OCI-LY7 (cell line): Measurements from ENCODE around the gene ARHGEF40. TPM values are rescaled to one million over a fixed set of nuclear protein-coding genes. Genes with fewer than 3 reads are reported as not detected.

Experiments used
- BruUV-seq: library from RNA; stranded (reverse); fragments of 400-500 nt; replicated peaks from 2 replicates; lab custom pipeline; 2021; lab: Mats Ljungman, UMichigan
- CTCF ChIA-PET: fragments of 300-600 bp; sonication (Branson Sonifier 250); formaldehyde crosslinking; loops from one replicate; lab custom pipeline; 2022; ENCODE audit warnings: antibody characterized with exemption; ENCODE audit not compliant: unreplicated experiment; lab: Charles Lee
- POLR2A ChIA-PET: fragments of 300-600 bp; sonication (Branson Sonifier 250); formaldehyde crosslinking; loops from one replicate; lab custom pipeline; 2022; ENCODE audit warnings: antibody characterized with exemption; lab: Charles Lee
- DNase-seq: peaks from one replicate; pipeline ENCODE4 v3.0.0-alpha.2; 2015; ENCODE audit warnings: low spot score
- H2AFZ ChIP-seq: fragments of 200-600 bp; sonication (generic), shearing (Covaris generic); 2 replicates; pipeline ENCODE4 v1.6.1; 2014; ENCODE audit warnings: mild to moderate bottlenecking, antibody characterized with exemption, low read length, moderate library complexity
- H3K27ac ChIP-seq: fragments of 200-600 bp; sonication (generic); 2 replicates; pipeline ENCODE4 v1.5.1; 2014; ENCODE audit warnings: mixed run types, low read depth, mild to moderate bottlenecking, moderate library complexity, low read length, inconsistent platforms; ENCODE audit not compliant: poor library complexity, severe bottlenecking
- H3K36me3 ChIP-seq: fragments of 200-600 bp; sonication (generic); 2 replicates; pipeline ENCODE4 v1.6.1; 2014; ENCODE audit warnings: mild to moderate bottlenecking, antibody characterized with exemption, low read length, moderate library complexity, mixed read lengths; ENCODE audit not compliant: insufficient read depth
- H3K4me1 ChIP-seq: fragments of 200-600 bp; sonication (generic); 2 replicates; pipeline ENCODE4 v1.5.1; 2014; ENCODE audit warnings: mild to moderate bottlenecking, low read length; ENCODE audit not compliant: insufficient read depth, poor library complexity, severe bottlenecking
- H3K4me2 ChIP-seq: fragments of 200-600 bp; sonication (generic); 2 replicates; pipeline ENCODE4 v1.6.1; 2014; ENCODE audit warnings: mild to moderate bottlenecking, low read length
- H3K4me3 ChIP-seq: fragments of 200-600 bp; sonication (generic); 2 replicates; pipeline ENCODE4 v1.5.1; 2014; ENCODE audit warnings: mild to moderate bottlenecking, low read depth, low read length; ENCODE audit not compliant: poor library complexity, severe bottlenecking
- H3K79me2 ChIP-seq: fragments of 200-600 bp; sonication (generic); 2 replicates; pipeline ENCODE4 v1.6.1; 2016; ENCODE audit warnings: low read depth, mild to moderate bottlenecking, low read length, moderate library complexity, mixed read lengths; ENCODE audit not compliant: insufficient read depth
- H3K9me2 ChIP-seq: fragments of 200-600 bp; sonication (generic); 2 replicates; pipeline ENCODE4 v1.6.1; 2016; ENCODE audit warnings: mild to moderate bottlenecking, low read length, mixed read lengths; ENCODE audit not compliant: insufficient read depth
- H3K9me3 ChIP-seq: fragments of 200-600 bp; sonication (generic); 2 replicates; pipeline ENCODE4 v1.6.1; 2014; ENCODE audit warnings: mild to moderate bottlenecking, mixed run types, low read length, mixed read lengths
- H4K20me1 ChIP-seq: fragments of 200-600 bp; sonication (generic); 2 replicates; pipeline ENCODE4 v1.6.1; 2014; ENCODE audit warnings: mild to moderate bottlenecking, antibody characterized with exemption, low read length, moderate library complexity, mixed read lengths; ENCODE audit not compliant: insufficient read depth
- EZH2phosphoT487 ChIP-seq: fragments of 200-600 bp; sonication (generic); IDR thresholded peaks from 2 replicates; pipeline ENCODE4 v1.6.1; 2018; ENCODE audit warnings: low read depth, borderline replicate concordance, mild to moderate bottlenecking, mixed run types, antibody characterized with exemption, low read length, moderate library complexity, mixed read lengths
- intact Hi-C: fragments of 100-400 bp; cut with micrococcal nuclease; formaldehyde crosslinking; loops from one replicate; pipeline ENCODE4 v1.10.0; 2022; ENCODE audit not compliant: unreplicated experiment
- microRNA-seq: library from miRNA; unstranded; fragments of <30 nt; microRNA quantifications from one replicate; pipeline ENCODE4 v1.2.0, GENCODE V29; 2022; ENCODE audit warnings: borderline replicate concordance
- small RNA-seq: library from RNA; depleted of rRNA; stranded (forward); fragments of <200 nt; gene quantifications from one replicate; pipeline ENCODE3, GENCODE V24; 2014
- total RNA-seq, 2 experiments: library from RNA; depleted of rRNA in 1 of 2; stranded (reverse); fragments of >200 nt in 1 of 2; shearing (Covaris generic) in 1 of 2; gene quantifications; 2 replicates each; pipeline ENCODE4 v1.2.3, GENCODE V29; 2014 to 2022
- TF ChIP-seq, protein P1 (sequence below): fragments of 200-600 bp; sonication (generic); conservative IDR thresholded peaks from 2 replicates; pipeline ENCODE4 v1.5.1; 2014; ENCODE audit warnings: mild to moderate bottlenecking, antibody characterized with exemption, low read length, moderate library complexity, mixed read lengths

Gene ARHGEF40
- total RNA-seq, 2 experiments from 2014 or later = 1.3 to 2.0 TPM

DNA sequence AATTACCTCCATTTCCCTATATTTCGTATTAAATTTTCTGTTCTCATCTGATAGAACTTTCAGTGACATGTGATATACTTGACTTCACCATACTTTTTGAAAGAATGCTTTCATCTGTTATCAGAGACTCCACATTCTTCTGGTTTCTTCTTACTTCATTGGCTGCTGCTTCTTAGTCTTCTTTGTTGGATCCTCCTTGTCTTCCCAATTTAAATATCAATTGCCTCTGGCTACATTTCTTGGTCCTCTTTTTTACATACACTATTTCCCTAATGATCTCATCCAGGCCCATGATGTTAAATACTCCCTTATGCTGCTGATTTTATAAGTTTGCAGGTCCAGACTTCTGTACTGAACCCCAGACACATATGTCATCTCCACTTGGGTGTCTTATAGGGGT is 63.8 kb downstream of the ARHGEF40 start:
- no TSS peak for BruUV-seq
- no peaks in the 10 kb centered on the region for H3K36me3 ChIP-seq
- H3K27ac ChIP-seq = no peak overlapping the region
- intact Hi-C loops = no loop called here
- H3K9me2 ChIP-seq = no peaks in the 10 kb centered on the region
- POLR2A ChIA-PET = no interaction called here
- no peak for TF ChIP-seq EZH2phosphoT487
- TF ChIP-seq, protein P1, sequence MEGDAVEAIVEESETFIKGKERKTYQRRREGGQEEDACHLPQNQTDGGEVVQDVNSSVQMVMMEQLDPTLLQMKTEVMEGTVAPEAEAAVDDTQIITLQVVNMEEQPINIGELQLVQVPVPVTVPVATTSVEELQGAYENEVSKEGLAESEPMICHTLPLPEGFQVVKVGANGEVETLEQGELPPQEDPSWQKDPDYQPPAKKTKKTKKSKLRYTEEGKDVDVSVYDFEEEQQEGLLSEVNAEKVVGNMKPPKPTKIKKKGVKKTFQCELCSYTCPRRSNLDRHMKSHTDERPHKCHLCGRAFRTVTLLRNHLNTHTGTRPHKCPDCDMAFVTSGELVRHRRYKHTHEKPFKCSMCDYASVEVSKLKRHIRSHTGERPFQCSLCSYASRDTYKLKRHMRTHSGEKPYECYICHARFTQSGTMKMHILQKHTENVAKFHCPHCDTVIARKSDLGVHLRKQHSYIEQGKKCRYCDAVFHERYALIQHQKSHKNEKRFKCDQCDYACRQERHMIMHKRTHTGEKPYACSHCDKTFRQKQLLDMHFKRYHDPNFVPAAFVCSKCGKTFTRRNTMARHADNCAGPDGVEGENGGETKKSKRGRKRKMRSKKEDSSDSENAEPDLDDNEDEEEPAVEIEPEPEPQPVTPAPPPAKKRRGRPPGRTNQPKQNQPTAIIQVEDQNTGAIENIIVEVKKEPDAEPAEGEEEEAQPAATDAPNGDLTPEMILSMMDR = no peak
- H4K20me1 ChIP-seq = no peaks in the 10 kb centered on the region
- no peak overlapping the region for H3K4me2 ChIP-seq
- no peaks in the 10 kb centered on the region for H3K4me1 ChIP-seq
- DNase-seq = no peak
- no peaks in the 10 kb centered on the region for H3K9me3 ChIP-seq
- no peak overlapping the region for H2AFZ ChIP-seq
- H3K79me2 ChIP-seq = no peaks in the 10 kb centered on the region
- CTCF ChIA-PET = no interaction called here
- H3K4me3 ChIP-seq = no peak overlapping the region

DNA sequence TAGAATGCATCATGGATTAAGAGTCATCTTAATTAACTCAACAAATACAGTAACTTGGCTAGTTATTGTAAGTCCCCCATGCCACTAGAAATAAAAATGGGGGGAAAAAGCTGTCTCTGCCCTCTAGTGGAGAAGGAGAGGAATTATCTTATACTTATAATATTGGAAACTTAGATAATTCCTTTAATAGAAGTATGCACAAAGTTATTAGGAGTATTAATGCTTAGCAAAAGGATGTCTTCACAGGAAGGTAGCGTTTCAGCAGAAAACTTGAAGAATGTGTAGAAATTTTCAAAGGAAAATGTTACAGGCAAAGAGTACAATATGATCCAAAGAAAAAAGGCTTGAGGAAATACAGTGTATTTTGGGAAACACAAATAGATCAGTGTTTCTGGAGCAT is 65.9 kb downstream of the ARHGEF40 start:
- intact Hi-C loops = no loop called here
- Histone ChIP-seq H3K79me2 (no peaks in the 10 kb centered on the region), H4K20me1 (no peaks in the 10 kb centered on the region), H3K4me1 (no peaks in the 10 kb centered on the region), H3K9me3 (no peaks in the 10 kb centered on the region), H3K9me2 (no peaks in the 10 kb centered on the region), H3K4me2 (no peak overlapping the region), H2AFZ (no peak overlapping the region), H3K4me3 (no peak overlapping the region), H3K36me3 (no peaks in the 10 kb centered on the region), H3K27ac (no peak overlapping the region)
- TF ChIP-seq EZH2phosphoT487 = no peak
- TF ChIP-seq, protein P1 = peak; percentile 95
- BruUV-seq = no TSS peak
- ChIA-PET CTCF (no interaction called here), POLR2A (no interaction called here)
- peak; percentile 50 for DNase-seq

Small RNA genes lying within 50 kb of the gene (microRNA-seq; reads per million reads assigned to microRNA genes)
- not detected for gene MIR6717

Small RNA genes lying within 50 kb of the gene (small RNA-seq; reads per million reads assigned to genes)
- not detected for gene RNU6-252P

Other genes starting within 250 kb of the ARHGEF40 start
- gene RNASE3, start 178.9 kb upstream of the ARHGEF40 start, total RNA-seq (2014; rRNA removed; shearing (Covaris generic)) = not detected in 2 replicates
- gene RNASE3, start 178.9 kb upstream of the ARHGEF40 start, total RNA-seq (2022) = not detected in 2 replicates
- not detected in 2 replicates for gene RNASE2, start 114.8 kb upstream of the ARHGEF40 start, total RNA-seq (2014; rRNA removed; shearing (Covaris generic))
- not detected in 2 replicates for gene RNASE2, start 114.8 kb upstream of the ARHGEF40 start, total RNA-seq (2022)
- gene METTL17, start 80.3 kb upstream of the ARHGEF40 start, total RNA-seq (2014; rRNA removed; shearing (Covaris generic)) = 103 and 117 TPM in 2 replicates
- gene METTL17, start 80.3 kb upstream of the ARHGEF40 start, total RNA-seq (2022) = 92.0 and 105 TPM in 2 replicates
- 0.28 and 1.2 TPM in 2 replicates for gene SLC39A2, start 71.0 kb upstream of the ARHGEF40 start, total RNA-seq (2014; rRNA removed; shearing (Covaris generic))
- gene SLC39A2, start 71.0 kb upstream of the ARHGEF40 start, total RNA-seq (2022) = 0.23 TPM in 1 of 2 replicates, not detected in the other
- not detected in 2 replicates for gene NDRG2, start 45.2 kb upstream of the ARHGEF40 start, total RNA-seq (2014; rRNA removed; shearing (Covaris generic))
- gene NDRG2, start 45.2 kb upstream of the ARHGEF40 start, total RNA-seq (2022) = not detected in 2 replicates
- gene TPPP2, start 40.1 kb upstream of the ARHGEF40 start, total RNA-seq (2014; rRNA removed; shearing (Covaris generic)) = not detected in 2 replicates
- not detected in 2 replicates for gene TPPP2, start 40.1 kb upstream of the ARHGEF40 start, total RNA-seq (2022)
- not detected in 2 replicates for gene RNASE13, start 35.5 kb upstream of the ARHGEF40 start, total RNA-seq (2014; rRNA removed; shearing (Covaris generic))
- gene RNASE13, start 35.5 kb upstream of the ARHGEF40 start, total RNA-seq (2022) = not detected in 2 replicates
- not detected in 2 replicates for gene RNASE7, start 27.9 kb upstream of the ARHGEF40 start, total RNA-seq (2014; rRNA removed; shearing (Covaris generic))
- gene RNASE7, start 27.9 kb upstream of the ARHGEF40 start, total RNA-seq (2022) = not detected in 2 replicates
- gene RNASE8, start 12.5 kb upstream of the ARHGEF40 start, total RNA-seq (2014; rRNA removed; shearing (Covaris generic)) = not detected in 2 replicates
- not detected in 2 replicates for gene RNASE8, start 12.5 kb upstream of the ARHGEF40 start, total RNA-seq (2022)
- gene ZNF219, start 28.4 kb downstream of the ARHGEF40 start, total RNA-seq (2014; rRNA removed; shearing (Covaris generic)) = 5.2 and 9.8 TPM in 2 replicates
- 13.2 and 15.5 TPM in 2 replicates for gene ZNF219, start 28.4 kb downstream of the ARHGEF40 start, total RNA-seq (2022)
- gene TMEM253, start 30.8 kb downstream of the ARHGEF40 start, total RNA-seq (2014; rRNA removed; shearing (Covaris generic)) = 1.2 TPM in 1 of 2 replicates, not detected in the other
- gene TMEM253, start 30.8 kb downstream of the ARHGEF40 start, total RNA-seq (2022) = 0.88 and 0.89 TPM in 2 replicates
- not detected in 2 replicates for gene OR5AU1, start 85.8 kb downstream of the ARHGEF40 start, total RNA-seq (2014; rRNA removed; shearing (Covaris generic))
- not detected in 2 replicates for gene OR5AU1, start 85.8 kb downstream of the ARHGEF40 start, total RNA-seq (2022)
- gene HNRNPC, start 199.1 kb downstream of the ARHGEF40 start, total RNA-seq (2014; rRNA removed; shearing (Covaris generic)) = 887 and 1,000 TPM in 2 replicates
- gene HNRNPC, start 199.1 kb downstream of the ARHGEF40 start, total RNA-seq (2022) = 897 and 969 TPM in 2 replicates
- 0.13 TPM in 1 of 2 replicates, not detected in the other for gene RPGRIP1, start 209.8 kb downstream of the ARHGEF40 start, total RNA-seq (2014; rRNA removed; shearing (Covaris generic))
- gene RPGRIP1, start 209.8 kb downstream of the ARHGEF40 start, total RNA-seq (2022) = 0.39 and 0.51 TPM in 2 replicates